ENCODE measurements around the gene SPTY2D1.

DNA sequence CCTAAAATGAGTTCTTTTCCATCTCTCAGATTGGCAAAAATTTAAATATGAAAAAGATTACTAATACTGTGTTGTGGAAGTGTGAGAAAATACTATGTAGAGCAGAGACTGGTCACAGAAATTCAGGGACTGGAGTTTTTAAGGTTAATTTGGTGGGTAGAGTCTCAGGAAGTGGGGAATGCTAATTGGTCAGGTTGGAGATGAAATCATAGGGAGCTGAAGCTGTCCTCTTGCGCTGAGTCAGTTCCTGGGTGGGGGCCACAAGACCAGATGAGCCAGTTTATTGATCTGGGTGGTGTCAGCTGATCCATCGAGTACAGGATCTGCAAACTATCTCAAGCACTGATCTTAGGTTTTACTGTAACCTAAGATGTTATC is 35.1 kb upstream of the SPTY2D1 start:
- no peak for TF ChIP-seq CTCF (IDR thresholded peaks at IDR 0.05)
- no peak for TF ChIP-seq ZFX (IDR thresholded peaks at IDR 0.05; ENCODE audit: borderline replicate concordance)

Measured in 22Rv1 (cell line).